Suprapubic skin (tissue), 4 donors: Measurements from ENCODE around the gene C19orf25. TPM values are rescaled to one million over a fixed set of nuclear protein-coding genes. Genes with fewer than 3 reads are reported as not detected.

ENCODE experiments used
- DNase-seq, 2 donors: peaks; one replicate each; pipeline ENCODE4 v3.0.0-alpha.2; 2019; ENCODE audit warnings: low spot score in 2 of 2
- H3K27ac ChIP-seq: fragments of 200-600 bp; sonication (generic); one replicate; pipeline ENCODE4 v1.5.1; 2019
- H3K27me3 ChIP-seq: fragments of 200-600 bp; sonication (generic); one replicate; pipeline ENCODE4 v1.5.1; 2019
- H3K36me3 ChIP-seq: fragments of 200-600 bp; sonication (generic); one replicate; pipeline ENCODE4 v1.5.1; 2019
- H3K4me1 ChIP-seq: fragments of 200-600 bp; sonication (generic); one replicate; pipeline ENCODE4 v1.5.1; 2019
- H3K4me3 ChIP-seq: fragments of 200-600 bp; sonication (generic); one replicate; pipeline ENCODE4 v1.5.1; 2019; ENCODE audit warnings: mild to moderate bottlenecking
- H3K9me3 ChIP-seq: fragments of 200-600 bp; sonication (generic); one replicate; pipeline ENCODE4 v1.5.1; 2019
- CTCF ChIP-seq, 2 donors: fragments of 200-600 bp in 1 of 2; fragments of 450-650 bp in 1 of 2; sonication (generic) in 1 of 2; IDR thresholded peaks; one replicate each; pipeline ENCODE4 v1.5.1; 2016 to 2019; ENCODE audit warnings: antibody characterized with exemption in 2 of 2, mild to moderate bottlenecking in 1 of 2, moderate library complexity in 1 of 2
- EP300 ChIP-seq: sonication (generic); formaldehyde crosslinking; IDR thresholded peaks from one replicate; pipeline ENCODE4 v1.6.1; 2017; ENCODE audit warnings: antibody characterized with exemption
- POLR2A ChIP-seq, 2 donors: fragments of 450-650 bp; IDR thresholded peaks; one replicate each; pipeline ENCODE4 v1.6.1; 2017; ENCODE audit warnings: antibody characterized with exemption in 2 of 2, mild to moderate bottlenecking in 2 of 2, moderate library complexity in 2 of 2
- POLR2AphosphoS5 ChIP-seq, 3 donors: sonication (generic); formaldehyde crosslinking; IDR thresholded peaks; one replicate each; pipeline ENCODE4 v1.6.1; 2017; ENCODE audit warnings: antibody characterized with exemption in 3 of 3
- WGBS: methylation state at CpG from one replicate; pipeline ENCODE4 v1.1.5; 2018; 5-methylcytosine and 5-hydroxymethylcytosine counted together
- total RNA-seq, 4 donors: library from RNA; depleted of rRNA; stranded (reverse); fragments of >200 nt; gene quantifications; one replicate each; pipeline ENCODE4 v1.1.0, GENCODE V29; 2016

C19orf25 gene
- total RNA-seq, 4 donors from 2014 or later = 25.1 to 41.2 (median 36.4) TPM

DNA sequence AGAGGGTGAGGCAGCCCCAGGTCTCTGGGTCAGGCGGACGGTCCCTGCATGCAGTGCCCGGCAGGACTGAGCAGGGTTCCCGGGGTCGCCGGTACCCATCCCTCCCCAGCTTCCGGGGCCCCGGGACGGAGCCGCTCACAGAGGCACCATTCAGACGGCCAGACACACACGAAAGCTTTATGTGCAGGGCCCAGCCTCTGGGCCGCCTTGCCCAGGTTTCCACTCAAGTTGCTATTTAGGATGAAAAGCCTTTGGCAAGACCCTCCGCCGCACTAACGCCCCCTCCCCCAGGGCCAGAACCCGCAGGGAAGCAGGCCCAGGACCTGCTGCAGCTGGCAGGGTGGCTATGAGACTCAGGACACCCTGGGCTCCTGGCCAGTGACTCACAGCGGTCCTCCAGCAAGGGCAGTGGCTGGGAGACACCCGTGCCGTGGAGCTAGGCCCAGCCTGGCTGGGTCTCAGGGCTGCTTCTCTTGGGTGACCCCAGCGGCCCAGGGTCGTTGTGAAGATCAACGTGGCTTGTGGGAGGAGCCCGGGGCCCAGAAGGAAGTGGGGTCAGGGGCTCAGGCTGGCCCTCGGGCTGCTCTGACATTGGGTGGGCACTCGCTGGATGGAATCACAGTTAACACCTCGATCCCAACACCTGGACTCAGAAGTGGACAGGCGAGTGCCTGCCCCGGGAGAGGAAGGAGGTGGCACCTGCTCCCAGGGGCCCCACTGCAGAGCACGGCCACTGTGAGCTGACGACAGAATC, 4.8 kb downstream of the C19orf25 start:
- no peak overlapping the region for H3K27ac ChIP-seq
- no peak for DNase-seq
- no peak overlapping the region for H3K4me3 ChIP-seq
- TF ChIP-seq POLR2AphosphoS5 (IDR thresholded peaks at IDR 0.05) (no peak), POLR2A (IDR thresholded peaks at IDR 0.05) (no peak), EP300 (no peak), CTCF (IDR thresholded peaks at IDR 0.05) (no peak)
- peaks cover 58% of the 10 kb centered on the region for H3K4me1 ChIP-seq
- peaks cover 9% of the 10 kb centered on the region for H3K36me3 ChIP-seq
- 75% methylated on average over 11 of the region's 31 CpGs for WGBS
- H3K27me3 ChIP-seq = peaks cover 49% of the 10 kb centered on the region
- no peaks in the 10 kb centered on the region for H3K9me3 ChIP-seq

DNA sequence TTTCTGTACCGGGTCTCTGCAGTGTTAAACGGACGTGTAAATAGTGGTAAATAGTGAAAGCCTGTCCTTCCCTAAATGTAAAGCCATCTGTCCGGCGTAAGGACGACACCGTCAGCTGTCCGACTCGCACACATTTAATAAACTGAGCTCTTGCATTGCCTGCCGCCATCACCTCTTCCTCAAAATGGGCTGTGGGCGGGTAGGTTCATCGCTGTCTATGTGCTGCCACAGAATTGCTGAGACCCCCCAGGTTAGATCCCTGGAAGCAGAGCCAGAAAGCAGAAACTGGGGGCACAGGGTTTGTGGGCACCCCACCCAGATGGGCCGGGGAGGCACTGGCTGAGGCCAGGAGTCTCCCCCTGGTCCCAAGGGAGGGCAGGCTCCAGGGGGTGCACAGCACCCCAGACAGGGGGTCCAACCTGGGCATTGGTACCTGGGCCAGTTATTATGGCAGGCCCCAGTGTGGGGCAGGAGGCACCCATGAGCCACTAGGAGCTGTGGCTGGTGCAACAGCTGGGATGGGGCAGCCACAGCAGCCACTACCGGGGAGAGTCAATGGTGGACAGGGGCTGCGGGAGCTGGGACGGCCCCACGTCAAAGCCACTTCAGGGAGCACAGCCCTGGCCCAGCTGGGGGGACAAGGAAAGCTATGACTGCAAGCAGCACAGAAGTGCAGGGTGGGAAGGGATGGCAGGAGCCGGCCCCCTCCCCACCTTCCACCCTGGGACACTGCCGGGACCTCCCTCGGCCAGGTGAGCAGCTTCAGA, 5.7 kb downstream of the C19orf25 start:
- WGBS = 72% methylated on average over 17 of the region's 20 CpGs
- Histone ChIP-seq H3K4me1 (peaks cover 61% of the 10 kb centered on the region), H3K9me3 (no peaks in the 10 kb centered on the region), H3K36me3 (peaks cover 9% of the 10 kb centered on the region), H3K27ac (no peak overlapping the region), H3K27me3 (peaks cover 58% of the 10 kb centered on the region), H3K4me3 (no peak overlapping the region)
- DNase-seq = no peak
- TF ChIP-seq EP300 = no peak
- TF ChIP-seq POLR2A (IDR thresholded peaks at IDR 0.05) = no peak
- TF ChIP-seq POLR2AphosphoS5 (IDR thresholded peaks at IDR 0.05) = no peak
- TF ChIP-seq CTCF (IDR thresholded peaks at IDR 0.05) = no peak

DNA sequence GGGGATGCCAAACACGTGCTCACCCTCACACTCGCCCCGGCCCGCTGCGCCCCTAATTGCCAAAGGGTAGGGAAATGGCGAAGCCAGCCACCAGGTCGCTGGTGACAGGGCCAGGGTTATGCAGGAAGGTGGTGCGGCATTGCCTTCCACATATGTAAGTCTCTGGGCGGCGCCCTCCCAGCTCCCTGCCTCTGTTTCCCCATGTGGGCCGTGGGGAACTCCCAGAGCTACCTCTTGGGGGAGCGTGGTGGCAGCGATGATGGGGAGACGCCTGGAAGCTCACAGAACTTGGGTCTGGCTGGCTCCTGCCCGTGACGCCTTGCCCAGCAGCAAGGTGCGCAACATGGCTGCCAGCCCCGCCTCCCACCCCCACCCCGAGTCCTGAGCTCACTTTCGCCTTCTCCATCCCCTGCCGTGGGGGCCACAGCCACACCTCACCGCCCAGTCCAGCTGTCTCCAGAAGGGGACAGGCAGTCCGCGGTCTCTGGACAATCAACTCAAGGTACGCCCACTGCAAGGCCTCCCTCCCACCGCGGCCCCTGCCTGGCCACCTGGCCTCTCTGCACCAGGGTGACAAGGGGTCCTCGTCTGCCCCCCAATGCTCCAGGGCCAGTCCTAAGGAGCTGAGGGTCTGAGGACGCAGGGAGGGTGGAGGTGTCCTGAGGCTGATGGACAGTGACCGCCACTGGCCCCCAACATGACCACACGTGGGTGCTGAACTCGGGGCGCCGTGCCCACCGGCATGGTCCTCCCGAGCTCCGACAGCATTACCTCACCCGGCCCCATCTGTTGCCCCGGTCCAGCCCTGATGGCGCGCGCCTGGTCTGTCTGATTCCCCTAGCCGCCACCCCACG, 6.6 kb downstream of the C19orf25 start:
- WGBS = 43% methylated on average over 24 of the region's 44 CpGs
- H3K9me3 ChIP-seq = no peaks in the 10 kb centered on the region
- H3K4me1 ChIP-seq = peaks cover 61% of the 10 kb centered on the region
- no peak overlapping the region for H3K4me3 ChIP-seq
- no peak overlapping the region for H3K27ac ChIP-seq
- no peak for TF ChIP-seq POLR2AphosphoS5 (IDR thresholded peaks at IDR 0.05)
- TF ChIP-seq EP300 = no peak
- no peak for TF ChIP-seq CTCF (IDR thresholded peaks at IDR 0.05)
- TF ChIP-seq POLR2A (IDR thresholded peaks at IDR 0.05) = no peak
- H3K27me3 ChIP-seq = peaks cover 66% of the 10 kb centered on the region
- H3K36me3 ChIP-seq = peaks cover 9% of the 10 kb centered on the region
- DNase-seq = no peak

DNA sequence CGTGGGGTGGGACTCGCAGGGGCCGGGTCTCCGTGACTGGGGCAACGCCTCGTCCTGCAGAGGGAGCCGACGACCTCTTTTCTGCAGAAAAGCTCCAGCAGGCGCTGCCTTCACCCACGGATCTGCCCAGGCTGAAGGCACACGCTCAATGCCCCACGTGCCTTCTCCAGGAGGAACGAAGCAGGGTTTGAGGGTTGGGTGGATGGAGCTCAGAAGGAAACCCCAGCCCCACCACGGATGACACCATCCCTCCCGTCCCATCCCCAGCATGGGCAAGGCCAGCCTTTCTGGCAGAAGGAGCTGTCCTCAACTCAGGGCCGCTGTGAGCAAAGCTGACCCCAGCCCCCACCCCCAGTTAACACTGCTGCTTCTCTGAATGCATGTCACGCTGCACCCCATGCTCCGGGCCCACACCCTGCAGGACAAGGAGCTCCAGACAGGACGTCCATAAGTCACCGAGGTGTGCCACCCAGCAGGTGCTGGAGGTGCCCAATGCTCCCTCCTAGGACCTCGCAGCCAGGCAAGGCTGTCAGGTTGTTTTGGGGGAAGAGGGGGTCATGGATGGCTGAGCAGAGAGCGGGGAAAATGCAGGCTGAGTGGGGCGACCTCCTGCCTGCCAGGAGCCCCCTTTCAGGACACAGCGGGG, 7.4 kb downstream of the C19orf25 start:
- TF ChIP-seq POLR2A (IDR thresholded peaks at IDR 0.05) = no peak
- TF ChIP-seq CTCF (IDR thresholded peaks at IDR 0.05) = no peak
- TF ChIP-seq EP300 = no peak
- TF ChIP-seq POLR2AphosphoS5 (IDR thresholded peaks at IDR 0.05) = no peak
- peak overlapping the region; percentile 51 for H3K4me3 ChIP-seq
- WGBS = no CpG with 5 or more reads among the region's 24 CpGs
- DNase-seq = no peak
- H3K27me3 ChIP-seq = peaks cover 74% of the 10 kb centered on the region
- no peaks in the 10 kb centered on the region for H3K9me3 ChIP-seq
- no peak overlapping the region for H3K27ac ChIP-seq
- H3K36me3 ChIP-seq = peaks cover 9% of the 10 kb centered on the region
- H3K4me1 ChIP-seq = peaks cover 65% of the 10 kb centered on the region
